ENCODE measurements around the gene KCNJ9.
"Not testable (repeated sequence)": the region's sequence is repeated elsewhere in the genome, so short reads cannot be mapped to it uniquely, and the experiment has no call there.

Gene KCNJ9

GRCh38 chr1:160081261-160081936, at the start of gene KCNJ9:
Gene KCNJ9 (plus strand): TSS chr1:160081538. CDS start chr1:160084031, 2,493 bp downstream.
- no peak for DNase-seq

GRCh38 chr1:160032165-160032820, 49.0 kb upstream of the KCNJ9 start:
- DNase-seq: no peak

- DNase-seq: no peak
Measured at GRCh38 chr1:160040476-160040875, 40.9 kb upstream of the KCNJ9 start.

- DNase-seq: no peak
Measured at GRCh38 chr1:160043543-160043942, 37.8 kb upstream of the KCNJ9 start.

- no peak for DNase-seq
Measured at GRCh38 chr1:160045653-160046052, 35.7 kb upstream of the KCNJ9 start.

GRCh38 chr1:160046494-160047110, 34.7 kb upstream of the KCNJ9 start:
- DNase-seq: peak; percentile 39 to 59

- no peak for DNase-seq
Measured at GRCh38 chr1:160047111-160047991, 34.0 kb upstream of the KCNJ9 start.

GRCh38 chr1:160048335-160048734, 33.0 kb upstream of the KCNJ9 start:
- DNase-seq: no peak

- DNase-seq: no peak
Measured at GRCh38 chr1:160049101-160049500, 32.2 kb upstream of the KCNJ9 start.

- not testable (repeated sequence) for DNase-seq
Measured at GRCh38 chr1:160050182-160050581, 31.2 kb upstream of the KCNJ9 start.

GRCh38 chr1:160050619-160051018, 30.7 kb upstream of the KCNJ9 start:
- no peak for DNase-seq

GRCh38 chr1:160052936-160053335, 28.4 kb upstream of the KCNJ9 start:
- no peak for DNase-seq

- DNase-seq: no peak
Measured at GRCh38 chr1:160053548-160054365, 27.6 kb upstream of the KCNJ9 start.

GRCh38 chr1:160056648-160057169, 24.6 kb upstream of the KCNJ9 start:
- DNase-seq: no peak

- no peak for DNase-seq
Measured at GRCh38 chr1:160058087-160058486, 23.3 kb upstream of the KCNJ9 start.

- no peak for DNase-seq
Measured at GRCh38 chr1:160061369-160062229, 19.7 kb upstream of the KCNJ9 start.

- no peak for DNase-seq
Measured at GRCh38 chr1:160062230-160062532, 19.2 kb upstream of the KCNJ9 start.

GRCh38 chr1:160063176-160063575, 18.2 kb upstream of the KCNJ9 start:
- DNase-seq: no peak

GRCh38 chr1:160064164-160064563, 17.2 kb upstream of the KCNJ9 start:
- no peak for DNase-seq

GRCh38 chr1:160064746-160065145, 16.6 kb upstream of the KCNJ9 start:
- DNase-seq: no peak

All from CD4-positive, alpha-beta T cell treated with Interleukin-4 for 1 hour (primary cell).